DND-41 (cell line): ENCODE measurements around the gene ZDHHC14.

Source experiments
- ATAC-seq: fragments of 200-7000 bp; cut with Tn5 transposase; 3 replicates; pipeline ENCODE4 v1.9.1; 2021; ENCODE audit warnings: low read depth; ENCODE audit not compliant: insufficient read depth
- DNase-seq: peaks from one replicate; pipeline ENCODE4 v3.0.0-alpha.2; 2020
- H2AFZ ChIP-seq: 2 replicates; pipeline ENCODE4 v1.6.0; 2012; ENCODE audit warnings: low read depth, low read length
- H3K27ac ChIP-seq: 2 replicates; pipeline ENCODE4 v1.5.1; 2012; ENCODE audit warnings: low read length, inconsistent platforms
- H3K27me3 ChIP-seq: fragments of 200-600 bp; sonication (generic); 2 replicates; pipeline ENCODE4 v1.6.0; 2012; ENCODE audit warnings: low read length, mild to moderate bottlenecking, inconsistent platforms; ENCODE audit not compliant: insufficient read depth, poor library complexity
- H3K36me3 ChIP-seq: 2 replicates; pipeline ENCODE4 v1.5.1; 2012; ENCODE audit warnings: low read length, inconsistent platforms; ENCODE audit not compliant: insufficient read depth
- H3K4me1 ChIP-seq: 2 replicates; pipeline ENCODE4 v1.5.1; 2012; ENCODE audit warnings: mild to moderate bottlenecking, low read length; ENCODE audit not compliant: insufficient read depth
- H3K4me2 ChIP-seq: 2 replicates; pipeline ENCODE4 v1.6.0; 2012; ENCODE audit warnings: mild to moderate bottlenecking, moderate library complexity, low read length, inconsistent platforms; ENCODE audit not compliant: insufficient read depth
- H3K4me3 ChIP-seq, 2 experiments: fragments of 200-600 bp in 1 of 2; shearing (Covaris generic) in 1 of 2; 2 replicates each; pipeline ENCODE4 v1.5.1; 2012 to 2016; ENCODE audit warnings: inconsistent platforms in 2 of 2, low read length in 2 of 2, mild to moderate bottlenecking in 2 of 2, low read depth in 1 of 2, moderate library complexity in 1 of 2
- H3K79me2 ChIP-seq: 2 replicates; pipeline ENCODE4 v1.6.0; 2012; ENCODE audit warnings: low read length, inconsistent platforms; ENCODE audit not compliant: insufficient read depth
- H3K9ac ChIP-seq: 2 replicates; pipeline ENCODE4 v1.6.0; 2012; ENCODE audit warnings: low read depth, mild to moderate bottlenecking, inconsistent platforms, low read length, moderate library complexity
- H3K9me3 ChIP-seq: 2 replicates; pipeline ENCODE4 v1.5.1; 2012; ENCODE audit warnings: low read length, moderate library complexity, mild to moderate bottlenecking, inconsistent platforms; ENCODE audit not compliant: insufficient read depth, severe bottlenecking
- H4K20me1 ChIP-seq: 2 replicates; pipeline ENCODE4 v1.6.0; 2012; ENCODE audit warnings: low read length; ENCODE audit not compliant: insufficient read depth
- EZH2 ChIP-seq: IDR thresholded peaks from 3 replicates; pipeline ENCODE4 v1.6.1; 2012; ENCODE audit warnings: borderline replicate concordance, low read depth, mild to moderate bottlenecking, moderate library complexity, low read length, inconsistent platforms; ENCODE audit not compliant: severe bottlenecking
- TF ChIP-seq, protein P1 (sequence below): IDR thresholded peaks from 2 replicates; pipeline ENCODE4 v1.5.1; 2012; ENCODE audit warnings: borderline replicate concordance, low read length, moderate library complexity, mild to moderate bottlenecking; ENCODE audit not compliant: poor library complexity, severe bottlenecking; ENCODE audit errors: extremely low read depth

The ZDHHC14 gene

DNA sequence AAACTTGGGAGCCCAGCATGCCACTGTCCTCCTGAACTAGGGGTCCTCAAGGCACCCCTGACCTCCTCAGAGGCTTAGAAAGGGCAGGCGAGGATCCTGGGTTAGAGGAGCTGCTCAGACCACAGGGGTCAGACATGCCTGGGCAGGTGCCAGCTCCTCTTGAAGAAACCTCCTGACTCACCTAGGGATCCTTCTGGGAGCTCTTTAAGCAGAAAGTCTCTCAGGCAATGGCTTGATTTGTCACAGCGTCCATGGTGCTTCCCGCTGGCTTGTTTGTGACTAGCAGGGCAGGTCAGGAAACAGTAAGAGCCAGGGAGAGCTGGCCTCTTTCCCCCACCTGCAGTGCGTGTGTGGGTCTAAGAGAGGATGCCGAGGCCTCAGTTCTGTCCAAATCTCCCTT, 267.6 kb downstream of the ZDHHC14 start:
- no peak overlapping the region for H3K27ac ChIP-seq
- no peaks in the 10 kb centered on the region for H3K9me3 ChIP-seq
- no peak overlapping the region for H3K4me2 ChIP-seq
- no peak overlapping the region for H3K4me3 ChIP-seq
- H3K79me2 ChIP-seq, result no peaks in the 10 kb centered on the region
- H4K20me1 ChIP-seq, result no peaks in the 10 kb centered on the region; the same call in 1 of the 2 replicates
- DNase-seq (no peak), ATAC-seq (no peak)
- H3K27me3 ChIP-seq, result peaks cover 11% of the 10 kb centered on the region
- TF ChIP-seq, protein P1, sequence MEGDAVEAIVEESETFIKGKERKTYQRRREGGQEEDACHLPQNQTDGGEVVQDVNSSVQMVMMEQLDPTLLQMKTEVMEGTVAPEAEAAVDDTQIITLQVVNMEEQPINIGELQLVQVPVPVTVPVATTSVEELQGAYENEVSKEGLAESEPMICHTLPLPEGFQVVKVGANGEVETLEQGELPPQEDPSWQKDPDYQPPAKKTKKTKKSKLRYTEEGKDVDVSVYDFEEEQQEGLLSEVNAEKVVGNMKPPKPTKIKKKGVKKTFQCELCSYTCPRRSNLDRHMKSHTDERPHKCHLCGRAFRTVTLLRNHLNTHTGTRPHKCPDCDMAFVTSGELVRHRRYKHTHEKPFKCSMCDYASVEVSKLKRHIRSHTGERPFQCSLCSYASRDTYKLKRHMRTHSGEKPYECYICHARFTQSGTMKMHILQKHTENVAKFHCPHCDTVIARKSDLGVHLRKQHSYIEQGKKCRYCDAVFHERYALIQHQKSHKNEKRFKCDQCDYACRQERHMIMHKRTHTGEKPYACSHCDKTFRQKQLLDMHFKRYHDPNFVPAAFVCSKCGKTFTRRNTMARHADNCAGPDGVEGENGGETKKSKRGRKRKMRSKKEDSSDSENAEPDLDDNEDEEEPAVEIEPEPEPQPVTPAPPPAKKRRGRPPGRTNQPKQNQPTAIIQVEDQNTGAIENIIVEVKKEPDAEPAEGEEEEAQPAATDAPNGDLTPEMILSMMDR, result no peak
- TF ChIP-seq EZH2, result no peak
- H3K9ac ChIP-seq, result no peak overlapping the region
- H2AFZ ChIP-seq, result no peak overlapping the region
- H3K36me3 ChIP-seq, result no peaks in the 10 kb centered on the region
- no peaks in the 10 kb centered on the region for H3K4me1 ChIP-seq

DNA sequence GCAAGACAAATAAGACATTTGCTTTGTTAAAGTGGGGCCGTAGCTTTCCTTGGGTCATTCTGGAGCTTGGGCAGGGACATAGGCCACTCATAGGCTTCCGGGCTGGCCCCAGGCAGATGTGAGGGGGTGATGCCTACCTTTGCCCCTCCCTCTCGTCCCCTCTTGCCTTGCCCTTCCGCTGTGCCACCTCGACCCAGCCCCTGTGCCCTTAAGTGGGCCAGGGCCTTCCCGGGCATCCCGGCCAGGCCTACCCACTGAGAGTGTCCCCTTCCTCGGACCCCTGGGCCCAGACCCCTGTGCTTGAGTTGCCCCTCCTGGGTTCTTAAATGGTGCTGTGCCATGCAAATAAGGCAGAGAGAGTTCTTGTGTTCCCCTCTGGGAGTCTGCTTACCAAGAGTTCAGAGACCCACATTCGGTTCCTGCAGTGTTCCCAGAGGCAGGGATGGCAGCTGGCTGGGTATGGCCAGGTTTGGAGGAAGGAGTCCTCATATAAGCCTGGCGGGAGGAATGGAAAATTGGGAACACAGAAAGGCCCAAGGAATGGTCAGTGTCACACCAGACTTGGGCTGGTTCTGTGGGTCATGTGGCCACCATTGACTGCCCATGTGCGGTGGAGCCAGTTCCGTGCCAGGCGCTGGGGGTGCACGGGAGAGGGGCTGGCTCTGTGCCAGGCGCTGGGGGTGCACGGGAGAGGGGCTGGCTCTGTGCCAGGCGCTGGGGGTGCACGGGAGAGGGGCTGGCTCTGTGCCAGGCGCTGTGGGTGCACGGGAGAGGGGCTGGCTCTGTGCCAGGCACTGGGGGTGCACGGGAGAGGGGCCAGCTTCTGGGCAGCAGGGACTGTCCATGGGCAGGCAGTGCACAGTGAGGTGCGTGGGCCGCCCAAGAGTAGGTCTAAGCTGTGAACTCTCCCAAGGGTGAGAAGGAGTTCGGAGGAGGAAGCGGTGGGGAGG, 268.6 kb downstream of the ZDHHC14 start:
- H3K4me1 ChIP-seq, result no peaks in the 10 kb centered on the region

DNA sequence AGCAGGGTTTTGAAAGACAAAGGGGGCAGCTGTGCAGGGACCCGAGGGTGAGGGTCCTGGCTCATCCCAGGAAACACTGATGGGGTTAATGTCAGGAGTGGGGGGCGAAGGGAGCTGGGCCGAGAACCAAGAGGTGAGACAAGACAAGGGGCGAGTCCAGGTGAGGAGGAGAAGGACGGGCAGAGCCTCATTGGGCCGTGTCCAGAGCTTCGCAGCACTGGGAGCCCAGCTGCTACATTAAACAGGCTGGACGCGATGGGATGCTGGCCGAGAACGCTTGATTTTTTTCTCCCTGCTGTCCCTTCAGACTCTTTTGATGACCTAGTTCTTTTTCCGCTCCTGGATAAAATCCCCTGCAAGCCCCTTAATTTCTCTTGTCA, 269.3 kb downstream of the ZDHHC14 start:
- Histone ChIP-seq H3K27ac (no peak overlapping the region), H2AFZ (no peak overlapping the region), H3K4me2 (no peak overlapping the region), H3K9ac (no peak overlapping the region), H3K4me1 (no peaks in the 10 kb centered on the region), H4K20me1 (no peaks in the 10 kb centered on the region; the same call in 1 of the 2 replicates), H3K4me3 (no peak overlapping the region), H3K27me3 (peaks cover 11% of the 10 kb centered on the region), H3K36me3 (no peaks in the 10 kb centered on the region), H3K9me3 (no peaks in the 10 kb centered on the region), H3K79me2 (no peaks in the 10 kb centered on the region)
- no peak for DNase-seq
- no peak for TF ChIP-seq EZH2
- TF ChIP-seq, protein P1, result no peak
- no peak for ATAC-seq

More for the DNA sequence above, 268.6 kb downstream of the ZDHHC14 start:
- no peak for TF ChIP-seq EZH2
- TF ChIP-seq, protein P1, result no peak
- no peak overlapping the region for H3K9ac ChIP-seq
- DNase-seq (no peak), ATAC-seq (no peak)
- H3K36me3 ChIP-seq, result no peaks in the 10 kb centered on the region
- H3K79me2 ChIP-seq, result no peaks in the 10 kb centered on the region
- peaks cover 11% of the 10 kb centered on the region for H3K27me3 ChIP-seq
- no peak overlapping the region for H3K4me3 ChIP-seq
- H2AFZ ChIP-seq, result no peak overlapping the region
- no peaks in the 10 kb centered on the region; the same call in 1 of the 2 replicates for H4K20me1 ChIP-seq
- no peak overlapping the region for H3K27ac ChIP-seq
- H3K9me3 ChIP-seq, result no peaks in the 10 kb centered on the region
- no peak overlapping the region for H3K4me2 ChIP-seq
